GM19372 (cell line): Measurements from ENCODE around the gene PNMA5.
"Not testable (repeated sequence)": the region's sequence is repeated elsewhere in the genome, so short reads cannot be mapped to it uniquely, and the experiment has no call there.

Source experiments
- ATAC-seq: cut with Tn5 transposase; IDR thresholded peaks from one replicate; pipeline ENCODE4 v1.9.1; 2021; ENCODE audit warnings: mild to moderate bottlenecking, low read depth, moderate library complexity; ENCODE audit not compliant: unreplicated experiment

Gene PNMA5

GRCh38 chrX:152993933-152994332, at the start of gene PNMA5:
TSS of gene PNMA5 (minus strand) at chrX:152994116. CDS start at chrX:152991598, 2,518 bp downstream.
- ATAC-seq, result no peak

GRCh38 chrX:153032397-153033118, 38.6 kb upstream of the PNMA5 start:
- ATAC-seq, result peak; percentile 85

- no peak for ATAC-seq
These were observed 36.9 kb upstream of the PNMA5 start for GRCh38 chrX:153030801-153031200.

GRCh38 chrX:153029875-153030274, 36.0 kb upstream of the PNMA5 start:
- no peak for ATAC-seq

GRCh38 chrX:153029162-153029561, 35.2 kb upstream of the PNMA5 start:
- no peak for ATAC-seq

GRCh38 chrX:153028487-153028886, 34.6 kb upstream of the PNMA5 start:
- not testable (repeated sequence) for ATAC-seq

GRCh38 chrX:153026501-153026900, 32.6 kb upstream of the PNMA5 start:
- not testable (repeated sequence) for ATAC-seq

GRCh38 chrX:153019166-153019565, 25.2 kb upstream of the PNMA5 start:
- ATAC-seq, result no peak

- ATAC-seq, result not testable (repeated sequence)
These were observed 23.3 kb upstream of the PNMA5 start for GRCh38 chrX:153017174-153017573.

GRCh38 chrX:153004780-153005179, 10.9 kb upstream of the PNMA5 start:
- no peak for ATAC-seq

GRCh38 chrX:153003981-153004380, 10.1 kb upstream of the PNMA5 start:
- ATAC-seq, result no peak

GRCh38 chrX:153002182-153002581, 8.3 kb upstream of the PNMA5 start:
- not testable (repeated sequence) for ATAC-seq

GRCh38 chrX:152997337-152997736, 3.4 kb upstream of the PNMA5 start:
- ATAC-seq, result no peak

- no peak for ATAC-seq
These were observed 1.8 kb downstream of the PNMA5 start for GRCh38 chrX:152992115-152992514.

- no peak for ATAC-seq
These were observed 2.8 kb downstream of the PNMA5 start for GRCh38 chrX:152991123-152991522.

- ATAC-seq, result no peak
These were observed 4.6 kb downstream of the PNMA5 start for GRCh38 chrX:152989292-152989658.

GRCh38 chrX:152988536-152989291, 5.2 kb downstream of the PNMA5 start:
- peak; percentile 61 for ATAC-seq

GRCh38 chrX:152987801-152988200, 6.1 kb downstream of the PNMA5 start:
- ATAC-seq, result no peak

- not testable (repeated sequence) for ATAC-seq
These were observed 6.8 kb downstream of the PNMA5 start for GRCh38 chrX:152987156-152987555.

- not testable (repeated sequence) for ATAC-seq
These were observed 8.5 kb downstream of the PNMA5 start for GRCh38 chrX:152985383-152985782.

- no peak for ATAC-seq
These were observed 25.7 kb downstream of the PNMA5 start for GRCh38 chrX:152968193-152968592.

GRCh38 chrX:152960115-152960514, 33.8 kb downstream of the PNMA5 start:
- ATAC-seq, result no peak
